T-cell (primary cell): ENCODE results near the gene GCHFR. TPM values are rescaled to one million over a fixed set of nuclear protein-coding genes. Genes with fewer than 3 reads are reported as not detected.

Experiments used
- ATAC-seq, 4 experiments: fragments of 200-7000 bp in 3 of 4; fragments of 150-1000 bp in 1 of 4; cut with Tn5 transposase; replicated peaks in 1 of 4; 1 replicate in 3 of 4; 2 replicates in 1 of 4; pipeline ENCODE4 v1.10.0; 2021; ENCODE audit warnings: moderate library complexity in 3 of 4, mild to moderate bottlenecking in 2 of 4, moderate number of reproducible peaks in 1 of 4
- CTCF ChIA-PET, 2 donors: fragments of 300-600 bp; sonication (Branson Sonifier 250); formaldehyde crosslinking; loops; one replicate each; lab custom pipeline; 2022; ENCODE audit warnings: antibody characterized with exemption in 2 of 2; lab: Charles Lee
- POLR2A ChIA-PET, 2 donors: fragments of 300-600 bp; sonication (Branson Sonifier 250); formaldehyde crosslinking; loops; one replicate each; lab custom pipeline; 2022; ENCODE audit warnings: antibody characterized with exemption in 2 of 2; lab: Charles Lee
- DNase-seq, 35 experiments: peaks; one replicate each; pipeline versions ENCODE4 v3.0.0 to v3.0.0-alpha.2; 2013 to 2023
- H3K27ac ChIP-seq: one replicate; pipeline ENCODE4 v1.5.1; 2013; ENCODE audit warnings: low read length
- H3K27me3 ChIP-seq, 2 experiments: replicated peaks in 1 of 2; 1 replicate in 1 of 2; 2 replicates in 1 of 2; pipeline versions ENCODE4 v1.6.1 to v1.7.0; 2013; ENCODE audit warnings: low read length in 1 of 2, mixed read lengths in 1 of 2; ENCODE audit not compliant: control insufficient read depth in 2 of 2, insufficient read depth in 2 of 2; ENCODE audit errors: extremely low read depth in 1 of 2
- H3K36me3 ChIP-seq, 2 donors: 1 replicate in 1 of 2; 2 replicates in 1 of 2; pipeline versions ENCODE4 v1.6.1 to v1.7.0; 2013; ENCODE audit warnings: low read length in 1 of 2; ENCODE audit not compliant: control insufficient read depth in 2 of 2, insufficient read depth in 1 of 2; ENCODE audit errors: extremely low read depth in 1 of 2
- H3K4me1 ChIP-seq, 2 experiments: 1 replicate in 1 of 2; 2 replicates in 1 of 2; pipeline versions ENCODE4 v1.6.1 to v1.7.0; 2013; ENCODE audit warnings: low read length in 2 of 2, mixed read lengths in 1 of 2; ENCODE audit not compliant: insufficient read depth in 2 of 2, control insufficient read depth in 1 of 2; ENCODE audit errors: extremely low read depth in 1 of 2
- H3K4me3 ChIP-seq, 2 donors: 1 replicate in 1 of 2; 2 replicates in 1 of 2; pipeline versions ENCODE4 v1.5.1 to v1.7.0; 2013; ENCODE audit warnings: mild to moderate bottlenecking in 2 of 2, low read length in 1 of 2, moderate library complexity in 1 of 2; ENCODE audit not compliant: control insufficient read depth in 1 of 2; ENCODE audit errors: extremely low read depth in 1 of 2
- H3K9me3 ChIP-seq: 2 replicates; pipeline ENCODE4 v1.7.0; 2013
- H3K27ac Mint-ChIP-seq, 2 donors: one replicate each; pipeline ENCODE4 v1.8.0; 2020 to 2021; ENCODE audit warnings: mild to moderate bottlenecking in 2 of 2, mixed read lengths in 2 of 2
- H3K27me3 Mint-ChIP-seq, 2 donors: one replicate each; pipeline ENCODE4 v1.8.0; 2021 to 2022; ENCODE audit warnings: mixed read lengths in 2 of 2
- H3K36me3 Mint-ChIP-seq: one replicate; pipeline ENCODE4 v1.8.0; 2021; ENCODE audit warnings: mixed read lengths
- H3K4me1 Mint-ChIP-seq, 3 donors: one replicate each; pipeline ENCODE4 v1.8.0; 2020 to 2022; ENCODE audit warnings: mixed read lengths in 3 of 3, mild to moderate bottlenecking in 1 of 3
- H3K4me3 Mint-ChIP-seq, 3 donors: one replicate each; pipeline ENCODE4 v1.8.0; 2020 to 2022; ENCODE audit warnings: mild to moderate bottlenecking in 3 of 3, mixed read lengths in 3 of 3, moderate library complexity in 3 of 3
- H3K9me3 Mint-ChIP-seq, 3 donors: one replicate each; pipeline ENCODE4 v1.8.0; 2020 to 2022; ENCODE audit warnings: mixed read lengths in 3 of 3
- WGBS: methylation state at CpG from one replicate; pipeline ENCODE4 v1.1.5; 2013; ENCODE audit warnings: missing lambda C conversion rate; ENCODE audit not compliant: insufficient coverage; 5-methylcytosine and 5-hydroxymethylcytosine counted together
- total RNA-seq, 35 experiments: library from RNA in 6 of 35; stranded (reverse) in 6 of 35; fragments of 120-200 nt in 1 of 35; gene quantifications; one replicate each; pipeline versions ENCODE4 v1.2.1 to v1.2.4 and lab custom pipeline; 2013 to 2026

The GCHFR gene
- total RNA-seq, 5 donors from 2014 or later (not counting 1 experiment from before 2014, with no cell fraction given): 13.7 to 29.9 (median 28.4) TPM

- Histone ChIP-seq H3K27me3 (no peaks in the 10 kb centered on the region), H3K4me3 (no peak overlapping the region), H3K9me3 (no peaks in the 10 kb centered on the region), H3K27ac (no peak overlapping the region), H3K36me3 (peaks cover 4 to 49% of the 10 kb centered on the region in 2 donors), H3K4me1 (peaks cover 11 to 28% of the 10 kb centered on the region in 2 experiments)
- POLR2A ChIA-PET: interaction anchor here (0.5 to 0.8 kb wide), 2 partner anchors 26 to 156 kb away, joined by 3 to 8 read pairs; no protein-coding TSS in a partner anchor
- CTCF ChIA-PET: no interaction called here
- H3K4me3 Mint-ChIP-seq: no peak overlapping the region
- DNase-seq (no peak), ATAC-seq (no peak)
- no peaks in the 10 kb centered on the region for H3K27me3 Mint-ChIP-seq
- 98% methylated on average over 5 of the region's 5 CpGs for WGBS
- H3K27ac Mint-ChIP-seq: no peak overlapping the region
- peaks cover 20 to 24% (median 23%) of the 10 kb centered on the region in 3 donors for H3K4me1 Mint-ChIP-seq
- no peaks in the 10 kb centered on the region for H3K9me3 Mint-ChIP-seq
- H3K36me3 Mint-ChIP-seq: peaks cover 14% of the 10 kb centered on the region
Observed at GRCh38 chr15:40771242-40771641, 7.4 kb downstream of the GCHFR start.

- H3K27ac ChIP-seq: no peak overlapping the region
- Mint-ChIP-seq H3K27ac (no peak overlapping the region), H3K27me3 (no peaks in the 10 kb centered on the region), H3K9me3 (no peaks in the 10 kb centered on the region), H3K4me3 (no peak overlapping the region), H3K36me3 (peaks cover 21% of the 10 kb centered on the region), H3K4me1 (peaks cover 23 to 29% (median 26%) of the 10 kb centered on the region in 3 donors)
- no peak for ATAC-seq
- WGBS: 97% methylated on average over 3 of the region's 13 CpGs
- no peak overlapping the region for H3K4me3 ChIP-seq
- H3K4me1 ChIP-seq: peaks cover 11 to 36% of the 10 kb centered on the region in 2 experiments
- ChIA-PET CTCF (no interaction called here), POLR2A (no interaction called here)
- no peaks in the 10 kb centered on the region for H3K27me3 ChIP-seq
- peaks cover 4 to 53% of the 10 kb centered on the region in 2 donors for H3K36me3 ChIP-seq
- DNase-seq: no peak
- H3K9me3 ChIP-seq: no peaks in the 10 kb centered on the region
Observed at GRCh38 chr15:40772014-40772413, 8.1 kb downstream of the GCHFR start.

GRCh38 chr15:40773496-40773895 is 9.6 kb downstream of the GCHFR start:
- ChIA-PET CTCF (interaction anchor here (0.5 to 0.7 kb wide), 2 partner anchors 32 to 139 kb away, joined by 4 to 8 read pairs; no protein-coding TSS in a partner anchor), POLR2A (interaction anchor here in 1 of 2 donors (0.5 kb wide), 1 partner anchor 49 kb away, joined by 6 read pairs; no protein-coding TSS in a partner anchor)
- Mint-ChIP-seq H3K27me3 (no peaks in the 10 kb centered on the region), H3K27ac (no peak overlapping the region), H3K4me1 (peaks cover 19 to 26% (median 23%) of the 10 kb centered on the region in 3 donors), H3K9me3 (no peaks in the 10 kb centered on the region), H3K4me3 (no peak overlapping the region), H3K36me3 (peaks cover 18% of the 10 kb centered on the region)
- Histone ChIP-seq H3K27ac (no peak overlapping the region), H3K9me3 (no peaks in the 10 kb centered on the region), H3K4me3 (no peak overlapping the region), H3K4me1 (peaks cover 11 to 36% of the 10 kb centered on the region in 2 experiments), H3K27me3 (no peaks in the 10 kb centered on the region), H3K36me3 (peaks cover 4 to 64% of the 10 kb centered on the region in 2 donors)
- ATAC-seq: no peak
- DNase-seq: no peak
- 96% methylated on average over 7 of the region's 8 CpGs for WGBS

GRCh38 chr15:40773902-40774301 is 10.0 kb downstream of the GCHFR start:
- peaks cover 19% of the 10 kb centered on the region for H3K36me3 Mint-ChIP-seq
- 89% methylated on average over 3 of the region's 6 CpGs for WGBS
- ATAC-seq (no peak), DNase-seq (no peak)
- H3K4me1 Mint-ChIP-seq: peaks cover 15 to 22% (median 19%) of the 10 kb centered on the region in 3 donors
- no peaks in the 10 kb centered on the region for H3K9me3 Mint-ChIP-seq
- ChIA-PET CTCF (interaction anchor here (0.5 to 1.0 kb wide), 2 partner anchors 11 to 33 kb away, joined by 4 read pairs; no protein-coding TSS in a partner anchor), POLR2A (interaction anchor here in 1 of 2 donors (0.5 kb wide), 1 partner anchor 49 kb away, joined by 6 read pairs; no protein-coding TSS in a partner anchor)
- Histone ChIP-seq H3K4me1 (peaks cover 7 to 32% of the 10 kb centered on the region in 2 experiments), H3K36me3 (peaks cover 8 to 68% of the 10 kb centered on the region in 2 donors), H3K4me3 (no peak overlapping the region), H3K27ac (no peak overlapping the region), H3K27me3 (no peaks in the 10 kb centered on the region), H3K9me3 (no peaks in the 10 kb centered on the region)
- H3K27me3 Mint-ChIP-seq: no peaks in the 10 kb centered on the region
- H3K4me3 Mint-ChIP-seq: no peak overlapping the region
- no peak overlapping the region for H3K27ac Mint-ChIP-seq

GRCh38 chr15:40775007-40775406 is 11.1 kb downstream of the GCHFR start:
- no peak for DNase-seq
- ChIA-PET CTCF (interaction anchor here in 1 of 2 donors (1.0 kb wide), 1 partner anchor 10 kb away, joined by 4 read pairs; no protein-coding TSS in a partner anchor), POLR2A (no interaction called here)
- no CpG with 5 or more reads among the region's 10 CpGs for WGBS
- H3K4me1 ChIP-seq: peaks cover 0 to 21% of the 10 kb centered on the region in 2 experiments
- ATAC-seq: no peak
- H3K4me3 Mint-ChIP-seq: no peak overlapping the region
- no peaks in the 10 kb centered on the region for H3K27me3 ChIP-seq
- H3K36me3 Mint-ChIP-seq: peaks cover 25% of the 10 kb centered on the region
- peaks cover 14 to 78% of the 10 kb centered on the region in 2 donors for H3K36me3 ChIP-seq
- no peak overlapping the region for H3K27ac Mint-ChIP-seq
- no peak overlapping the region for H3K27ac ChIP-seq
- no peaks in the 10 kb centered on the region for H3K27me3 Mint-ChIP-seq
- peaks cover 4 to 11% (median 8%) of the 10 kb centered on the region in 3 donors for H3K4me1 Mint-ChIP-seq
- H3K9me3 ChIP-seq: no peaks in the 10 kb centered on the region
- no peaks in the 10 kb centered on the region for H3K9me3 Mint-ChIP-seq
- H3K4me3 ChIP-seq: no peak overlapping the region

GRCh38 chr15:40775740-40776536 is 12.1 kb downstream of the GCHFR start:
- H3K27me3 ChIP-seq: no peaks in the 10 kb centered on the region
- no peak overlapping the region for H3K27ac ChIP-seq
- Mint-ChIP-seq H3K27ac (no peak overlapping the region), H3K4me1 (peaks cover 0 to 7% (median 5%) of the 10 kb centered on the region in 3 donors), H3K9me3 (no peaks in the 10 kb centered on the region), H3K4me3 (no peak overlapping the region), H3K27me3 (no peaks in the 10 kb centered on the region), H3K36me3 (peaks cover 25% of the 10 kb centered on the region)
- H3K4me3 ChIP-seq: no peak overlapping the region
- H3K36me3 ChIP-seq: peaks cover 14 to 73% of the 10 kb centered on the region in 2 donors
- H3K4me1 ChIP-seq: peaks cover 0 to 16% of the 10 kb centered on the region in 2 experiments
- no peak for ATAC-seq
- no peak for DNase-seq
- ChIA-PET POLR2A (interaction anchor here (0.6 to 1.0 kb wide), 2 partner anchors 32 to 186 kb away, joined by 3 to 4 read pairs; no protein-coding TSS in a partner anchor), CTCF (interaction anchor here (0.6 to 1.2 kb wide), 6 partner anchors 32 to 187 kb away, joined by 3 to 9 read pairs (median 6); no protein-coding TSS in a partner anchor)
- no peaks in the 10 kb centered on the region for H3K9me3 ChIP-seq
- 93% methylated on average over 12 of the region's 14 CpGs for WGBS
